Activated T-helper 2 cell treated with anti-CD3 and anti-CD28 coated beads, Interferon-gamma antibody, Interleukin-2, Interleukin-4, amounts not matched to agents 10 μg/mL and 5 μg/mL and 100 μg/mL, durations not matched to agents 14 hours and 24 hours and 36 hours (primary cell): ENCODE data around the gene SUPT6H. TPM values are rescaled to one million over a fixed set of nuclear protein-coding genes. Genes with fewer than 3 reads are reported as not detected.
A peak's percentile ranks its signal among the peaks of the same experiment; 100 is the strongest.

Source experiments
- DNase-seq: peaks from one replicate; pipeline ENCODE4 v3.0.0; 2021; ENCODE audit warnings: low spot score
- H3K27ac Mint-ChIP-seq: one replicate; pipeline ENCODE4 v1.8.0; 2021; ENCODE audit warnings: mixed read lengths
- H3K27me3 Mint-ChIP-seq: one replicate; pipeline ENCODE4 v1.8.0; 2021; ENCODE audit warnings: low read depth, mixed read lengths
- H3K36me3 Mint-ChIP-seq: one replicate; pipeline ENCODE4 v1.8.0; 2021; ENCODE audit warnings: low read depth, mixed read lengths
- H3K4me1 Mint-ChIP-seq: one replicate; pipeline ENCODE4 v1.8.0; 2021; ENCODE audit warnings: low read depth, mixed read lengths
- H3K4me3 Mint-ChIP-seq: one replicate; pipeline ENCODE4 v1.8.0; 2021; ENCODE audit warnings: low read depth, mild to moderate bottlenecking, moderate library complexity, mixed read lengths
- H3K9me3 Mint-ChIP-seq: one replicate; pipeline ENCODE4 v1.8.0; 2021; ENCODE audit warnings: mixed read lengths
- intact Hi-C: fragments of 100-400 bp; cut with micrococcal nuclease; formaldehyde crosslinking; loops from one replicate; pipeline ENCODE4 v1.15.1; 2023
- total RNA-seq: library from RNA; stranded (reverse); gene quantifications from 2 replicates; pipeline ENCODE4 v1.2.3, GENCODE V29; 2022

Gene SUPT6H
- 97.5 and 102 TPM in 2 replicates for total RNA-seq

DNA sequence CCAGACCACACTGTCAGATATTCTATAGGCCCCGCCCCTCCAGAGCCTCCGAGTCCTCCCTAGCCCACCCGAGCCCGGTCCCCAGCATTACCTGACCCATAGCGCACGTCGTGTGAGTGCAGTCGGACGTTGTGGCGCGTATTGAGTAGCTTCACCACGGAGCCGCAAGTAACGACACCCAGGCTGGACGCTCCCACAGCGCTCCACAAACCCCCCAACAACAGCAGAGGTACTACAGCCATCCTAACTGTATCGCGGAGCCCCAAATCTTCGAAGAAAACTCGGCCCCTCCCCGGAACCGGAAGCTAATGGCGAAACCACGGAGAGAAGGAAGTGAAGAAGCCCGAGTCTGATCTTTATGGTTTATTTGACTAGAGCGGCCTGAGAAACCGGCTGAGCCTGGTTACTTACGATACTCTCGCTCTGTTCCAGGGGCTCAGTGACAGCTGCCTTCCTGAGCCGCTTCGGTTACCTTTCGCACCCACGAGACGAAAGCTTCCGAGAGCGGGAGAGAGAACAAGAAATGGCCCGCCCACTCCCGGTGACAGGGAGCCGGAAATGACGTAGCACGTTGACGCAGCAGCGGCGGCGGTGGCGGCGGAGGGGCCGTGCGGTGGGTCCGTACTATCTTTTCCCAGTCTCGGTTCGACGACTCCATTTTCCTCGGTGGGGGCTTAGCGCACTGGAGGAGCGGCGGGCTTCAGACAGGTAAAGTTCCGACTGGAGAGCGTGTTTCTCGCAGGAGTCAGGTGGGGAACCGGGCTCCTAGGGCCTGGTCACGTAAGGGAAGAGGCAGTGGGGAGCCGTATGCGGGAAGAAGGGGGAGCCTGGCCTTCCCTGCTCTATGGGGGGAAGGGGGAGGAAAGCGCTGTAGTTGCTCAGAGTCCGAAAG is at the start of gene SUPT6H, which contains the start of gene SDF2:
Gene SUPT6H (plus strand): TSS at position 571 of the 892 bp plus-strand sequence. CDS start 11,197 bp downstream, outside the sequence.
Gene SDF2 (minus strand): TSS at position 272 of the 892 bp plus-strand sequence. CDS start 30 bp downstream, at position 242.
- Mint-ChIP-seq H3K4me3 (peak within 1 kb of the TSS; percentile 99), H3K27ac (peak within 1 kb of the TSS; percentile 99), H3K4me1 (peaks cover 34% of the 10 kb centered on the region), H3K9me3 (no peaks in the 10 kb centered on the region), H3K27me3 (no peaks in the 10 kb centered on the region), H3K36me3 (peaks cover 63% of the 10 kb centered on the region)
- intact Hi-C loops, result loop anchor here (1.0 to 5.0 kb wide), 2 partner anchors 16 to 50 kb away; partner anchors contain the start of gene PROCA1
- peak; percentile 91 for DNase-seq

DNA sequence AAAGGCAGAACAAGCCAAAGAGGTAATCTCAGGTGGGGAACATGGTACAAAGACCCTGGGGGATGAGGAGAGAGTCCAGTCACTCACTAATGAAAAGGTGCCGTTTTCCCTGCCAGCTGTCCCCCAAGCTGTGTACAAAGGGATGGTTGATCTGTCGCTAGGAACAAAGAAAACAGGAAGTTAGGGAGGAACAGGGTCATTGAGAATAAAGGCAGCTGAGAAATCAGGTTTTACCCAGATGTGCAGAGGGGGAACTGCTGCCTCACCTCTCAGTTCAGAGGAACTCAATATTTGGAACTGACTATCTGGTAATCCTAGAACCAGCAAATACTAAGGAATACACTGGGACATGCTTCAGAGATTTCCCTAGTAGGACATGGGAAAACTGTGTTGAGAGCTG is 49.5 kb upstream of the SUPT6H start:
- Mint-ChIP-seq H3K4me3 (no peak overlapping the region), H3K27me3 (no peaks in the 10 kb centered on the region), H3K9me3 (no peaks in the 10 kb centered on the region), H3K36me3 (peaks cover 77% of the 10 kb centered on the region), H3K27ac (no peak overlapping the region), H3K4me1 (no peaks in the 10 kb centered on the region)
- intact Hi-C loops, result loop anchor here (10.0 kb wide), 1 partner anchor 118 kb away; no protein-coding TSS in a partner anchor
- DNase-seq, result no peak

DNA sequence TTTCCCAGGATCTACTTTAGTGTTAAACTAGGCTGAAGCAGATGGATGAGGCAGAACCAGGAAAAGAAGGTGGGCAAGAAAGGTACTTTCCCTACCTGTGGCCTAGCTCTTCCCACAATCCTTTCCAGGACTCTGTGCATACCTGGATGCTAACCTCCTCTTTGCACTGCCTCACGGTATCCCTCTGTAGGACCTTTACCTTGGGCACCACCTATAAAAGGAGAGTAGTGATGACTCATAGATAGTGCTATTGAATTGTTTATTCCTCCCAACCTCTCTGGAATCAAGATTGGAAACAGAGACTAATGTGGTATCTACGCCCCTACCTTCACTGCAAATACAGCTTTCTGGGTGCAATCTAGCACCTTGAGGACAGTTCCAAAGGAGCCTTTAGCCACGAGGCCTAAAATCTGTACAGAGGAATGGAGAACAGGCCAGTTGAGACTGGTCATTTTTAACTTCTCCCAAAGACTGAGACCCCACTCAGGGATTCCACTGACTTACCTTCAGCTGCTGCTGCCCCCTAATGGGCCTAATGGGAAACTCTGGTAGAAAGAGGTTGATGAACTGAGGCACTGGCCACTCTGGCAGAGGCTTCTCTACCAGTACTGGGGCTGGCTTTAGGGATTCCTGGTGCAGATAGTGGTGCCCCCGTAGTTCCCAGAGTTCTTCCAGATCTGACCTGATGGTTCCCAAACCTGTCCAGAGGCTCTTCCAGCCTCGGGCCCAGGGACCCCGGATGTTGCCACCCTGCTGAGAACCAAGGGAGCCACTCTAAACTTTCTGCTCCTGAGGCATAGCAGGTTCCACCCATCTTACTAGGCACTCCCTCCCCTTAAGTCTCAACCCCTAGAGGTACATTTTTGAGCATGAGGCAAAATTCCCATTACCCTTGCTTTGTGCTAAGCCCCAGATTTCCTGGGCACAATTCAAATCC is 48.8 kb upstream of the SUPT6H start:
- H3K4me1 Mint-ChIP-seq, result no peaks in the 10 kb centered on the region
- no peak overlapping the region for H3K27ac Mint-ChIP-seq
- intact Hi-C loops, result loop anchor here (10.0 kb wide), 1 partner anchor 118 kb away; no protein-coding TSS in a partner anchor
- peaks cover 77% of the 10 kb centered on the region for H3K36me3 Mint-ChIP-seq
- H3K4me3 Mint-ChIP-seq, result no peak overlapping the region
- H3K9me3 Mint-ChIP-seq, result no peaks in the 10 kb centered on the region
- no peaks in the 10 kb centered on the region for H3K27me3 Mint-ChIP-seq
- no peak for DNase-seq

DNA sequence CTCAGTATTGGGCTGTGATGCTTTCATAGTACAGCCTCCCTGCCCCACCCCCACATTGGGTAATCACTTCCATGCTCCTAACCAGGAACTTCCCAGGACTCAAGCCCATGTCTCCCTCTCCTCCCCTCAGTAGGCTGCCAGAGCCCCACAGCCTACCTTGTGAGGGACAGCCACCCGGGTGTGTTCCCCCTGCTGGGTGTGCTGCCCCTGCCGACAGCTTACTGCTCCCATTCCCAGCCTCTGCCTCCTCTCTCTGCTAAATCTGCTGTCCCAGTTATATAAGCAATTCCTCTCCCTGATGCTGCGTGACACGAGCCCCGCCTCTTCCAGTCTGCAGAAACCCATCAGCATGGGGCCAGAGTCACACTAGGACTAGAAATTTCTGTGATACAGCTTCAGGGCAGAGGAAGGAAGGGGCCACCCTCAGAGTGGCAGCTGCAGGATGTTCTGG is 48.0 kb upstream of the SUPT6H start, which contains the start of gene RSKR:
Gene RSKR (minus strand): TSS at position 255 of the 451 bp plus-strand sequence. CDS start 24 bp downstream, at position 231.
- H3K27me3 Mint-ChIP-seq, result no peaks in the 10 kb centered on the region
- no peaks in the 10 kb centered on the region for H3K4me1 Mint-ChIP-seq
- DNase-seq, result no peak
- H3K27ac Mint-ChIP-seq, result peak within 1 kb of the TSS; percentile 3
- H3K4me3 Mint-ChIP-seq, result no peak within 1 kb of the TSS
- H3K9me3 Mint-ChIP-seq, result no peaks in the 10 kb centered on the region
- H3K36me3 Mint-ChIP-seq, result peaks cover 84% of the 10 kb centered on the region
- intact Hi-C loops, result loop anchor here (10.0 kb wide), 1 partner anchor 119 kb away; no protein-coding TSS in a partner anchor

DNA sequence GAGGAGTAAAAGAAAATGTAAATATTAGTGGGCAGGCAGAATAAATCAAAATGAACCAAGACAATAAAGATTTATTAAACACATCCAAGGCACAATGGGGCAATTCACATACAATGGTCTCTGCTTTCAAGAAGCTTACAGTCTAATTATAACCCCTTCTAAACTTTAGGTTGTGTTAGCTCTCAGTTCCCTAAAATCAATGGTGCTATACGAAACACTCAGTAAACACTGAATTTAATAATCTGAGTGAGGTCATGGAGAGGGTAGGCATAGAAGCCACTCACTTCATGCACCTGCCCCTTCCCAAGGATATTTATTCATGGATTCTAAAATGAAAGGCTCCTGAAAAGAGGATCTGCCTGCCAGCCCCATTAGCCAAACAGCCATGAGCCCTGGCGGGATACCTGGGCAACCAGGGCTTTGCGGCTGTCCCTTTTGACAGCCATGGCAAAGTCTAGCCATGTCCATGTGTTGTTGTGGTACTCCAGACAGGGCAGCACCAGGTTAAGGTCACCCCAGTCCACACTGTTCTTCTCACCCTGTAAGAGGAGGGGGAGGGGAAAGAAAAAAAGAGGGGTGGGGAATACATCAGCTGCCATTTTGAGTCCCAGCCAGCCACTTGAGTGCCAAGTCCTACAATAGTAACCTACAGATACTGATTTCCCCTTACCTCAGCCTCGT is 46.6 kb upstream of the SUPT6H start:
- H3K36me3 Mint-ChIP-seq, result peaks cover 89% of the 10 kb centered on the region
- intact Hi-C loops, result loop anchor here (10.0 kb wide), 1 partner anchor 121 kb away; no protein-coding TSS in a partner anchor
- DNase-seq, result no peak
- H3K4me1 Mint-ChIP-seq, result no peaks in the 10 kb centered on the region
- H3K4me3 Mint-ChIP-seq, result no peak overlapping the region
- H3K27me3 Mint-ChIP-seq, result no peaks in the 10 kb centered on the region
- H3K9me3 Mint-ChIP-seq, result no peaks in the 10 kb centered on the region
- no peak overlapping the region for H3K27ac Mint-ChIP-seq

DNA sequence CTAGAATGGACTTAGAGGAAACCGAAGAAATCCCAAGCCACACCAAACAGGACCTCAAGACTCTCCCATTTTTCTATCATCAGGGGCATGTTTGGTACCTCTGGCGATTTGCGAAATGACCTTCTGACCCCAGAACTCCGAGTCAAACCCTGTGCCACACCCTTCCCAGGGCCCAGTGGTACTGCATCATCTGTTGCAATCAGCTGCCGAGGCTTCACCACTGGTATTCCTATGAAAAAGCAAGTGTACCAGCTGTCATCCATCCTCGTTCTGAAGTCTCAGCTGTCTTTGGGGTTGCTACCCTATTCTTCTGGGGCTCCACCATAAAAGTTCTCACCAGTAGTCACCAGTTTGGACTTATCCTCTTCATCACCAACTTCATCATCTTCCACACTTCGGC is 45.7 kb upstream of the SUPT6H start:
- DNase-seq, result no peak
- Mint-ChIP-seq H3K27ac (no peak overlapping the region), H3K4me3 (no peak overlapping the region), H3K36me3 (peaks cover 92% of the 10 kb centered on the region), H3K9me3 (no peaks in the 10 kb centered on the region), H3K4me1 (no peaks in the 10 kb centered on the region), H3K27me3 (no peaks in the 10 kb centered on the region)
- intact Hi-C loops, result loop anchor here (10.0 kb wide), 1 partner anchor 121 kb away; no protein-coding TSS in a partner anchor

DNA sequence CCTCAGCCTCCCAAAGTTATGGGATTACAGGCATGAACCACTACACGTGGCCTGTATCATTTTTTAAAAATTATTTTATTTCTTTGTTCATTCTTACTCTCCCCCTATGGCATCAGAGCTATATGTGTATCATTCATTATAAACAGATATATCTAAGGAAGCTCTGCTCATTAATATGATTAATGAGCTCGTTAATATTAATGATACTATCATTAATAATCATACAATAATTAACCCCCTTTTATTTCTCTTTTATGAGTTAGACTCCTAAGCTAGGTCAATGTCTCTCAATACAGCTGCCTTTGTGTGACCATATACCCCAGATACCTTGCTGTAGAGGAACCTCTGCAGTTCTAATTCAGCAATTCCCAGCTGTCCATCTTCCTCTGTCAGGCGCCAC is 43.5 kb upstream of the SUPT6H start:
- intact Hi-C loops, result loop anchor here (10.0 kb wide), 1 partner anchor 124 kb away; no protein-coding TSS in a partner anchor
- H3K9me3 Mint-ChIP-seq, result no peaks in the 10 kb centered on the region
- no peak overlapping the region for H3K27ac Mint-ChIP-seq
- peaks cover 93% of the 10 kb centered on the region for H3K36me3 Mint-ChIP-seq
- no peaks in the 10 kb centered on the region for H3K4me1 Mint-ChIP-seq
- H3K27me3 Mint-ChIP-seq, result no peaks in the 10 kb centered on the region
- H3K4me3 Mint-ChIP-seq, result no peak overlapping the region
- DNase-seq, result no peak

DNA sequence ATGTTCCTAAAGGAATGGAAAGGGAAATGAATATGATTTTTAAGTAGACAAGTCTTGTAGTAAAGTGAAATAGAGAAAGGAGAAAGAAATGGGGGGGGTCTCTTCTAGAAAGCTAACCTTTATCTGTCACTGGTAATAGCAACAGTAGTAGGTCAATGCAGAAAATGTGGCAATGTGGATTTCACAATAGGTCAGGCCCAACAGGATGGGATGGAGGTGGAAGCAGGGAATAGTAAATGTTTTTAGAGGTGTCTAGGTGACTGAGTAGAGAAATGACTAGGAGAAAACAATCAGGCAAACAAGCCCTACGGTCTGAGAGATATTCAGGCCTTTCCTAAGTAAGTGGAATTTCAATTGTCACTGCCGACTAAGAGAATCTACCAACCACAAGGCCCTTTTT is 42.0 kb upstream of the SUPT6H start:
- Mint-ChIP-seq H3K4me1 (no peaks in the 10 kb centered on the region), H3K9me3 (no peaks in the 10 kb centered on the region), H3K4me3 (no peak overlapping the region), H3K36me3 (peaks cover 92% of the 10 kb centered on the region), H3K27me3 (no peaks in the 10 kb centered on the region), H3K27ac (no peak overlapping the region)
- no peak for DNase-seq
- intact Hi-C loops, result loop anchor here (5.0 kb wide), 1 partner anchor 52 kb away; no protein-coding TSS in a partner anchor

DNA sequence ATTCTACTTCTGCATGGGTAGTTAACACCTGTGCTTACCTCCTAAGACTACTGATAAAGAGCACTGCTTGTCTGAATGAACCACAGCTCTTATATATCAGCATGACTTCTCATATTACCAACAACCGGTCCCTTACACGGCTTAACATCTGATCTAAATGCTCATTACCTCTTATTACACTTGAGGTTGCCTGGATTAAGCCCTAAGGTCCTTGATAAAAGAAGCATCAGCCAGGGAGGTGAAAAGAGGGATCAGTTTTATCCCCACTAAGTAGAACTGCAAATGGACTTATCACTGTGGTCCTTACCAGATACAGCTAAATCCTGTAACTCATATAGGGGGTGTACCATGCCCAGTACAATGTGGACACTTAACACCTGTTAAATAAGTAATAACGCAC is 39.8 kb upstream of the SUPT6H start:
- H3K27ac Mint-ChIP-seq, result no peak overlapping the region
- H3K36me3 Mint-ChIP-seq, result peaks cover 89% of the 10 kb centered on the region
- no peaks in the 10 kb centered on the region for H3K27me3 Mint-ChIP-seq
- H3K4me1 Mint-ChIP-seq, result peaks cover 4% of the 10 kb centered on the region
- no peak overlapping the region for H3K4me3 Mint-ChIP-seq
- intact Hi-C loops, result loop anchor here (5.0 kb wide), 1 partner anchor 50 kb away; no protein-coding TSS in a partner anchor
- no peaks in the 10 kb centered on the region for H3K9me3 Mint-ChIP-seq
- DNase-seq, result no peak

DNA sequence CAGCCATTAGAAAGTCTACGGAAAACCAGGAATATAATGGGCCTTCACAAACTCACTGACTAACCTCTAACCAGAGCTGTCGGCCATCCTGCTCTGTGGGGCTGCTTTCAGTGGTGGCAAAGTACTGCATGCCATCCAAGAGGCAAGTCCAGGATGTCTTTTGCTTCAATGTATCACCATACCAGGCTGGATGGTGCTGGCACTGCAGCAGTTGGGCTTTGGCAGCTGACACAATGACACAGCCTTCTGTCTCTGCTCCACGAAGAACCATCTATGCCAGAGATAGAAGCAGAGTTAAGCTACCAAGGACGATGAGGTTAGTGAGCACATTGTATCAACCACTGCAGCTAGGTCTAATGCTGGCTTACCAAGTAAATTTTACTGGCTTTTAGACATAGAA is 38.3 kb upstream of the SUPT6H start:
- no peak overlapping the region for H3K27ac Mint-ChIP-seq
- peaks cover 90% of the 10 kb centered on the region for H3K36me3 Mint-ChIP-seq
- no peaks in the 10 kb centered on the region for H3K27me3 Mint-ChIP-seq
- DNase-seq, result no peak
- H3K4me3 Mint-ChIP-seq, result no peak overlapping the region
- H3K4me1 Mint-ChIP-seq, result peaks cover 4% of the 10 kb centered on the region
- H3K9me3 Mint-ChIP-seq, result no peaks in the 10 kb centered on the region
- intact Hi-C loops, result loop anchor here (5.0 kb wide), 1 partner anchor 49 kb away; no protein-coding TSS in a partner anchor

DNA sequence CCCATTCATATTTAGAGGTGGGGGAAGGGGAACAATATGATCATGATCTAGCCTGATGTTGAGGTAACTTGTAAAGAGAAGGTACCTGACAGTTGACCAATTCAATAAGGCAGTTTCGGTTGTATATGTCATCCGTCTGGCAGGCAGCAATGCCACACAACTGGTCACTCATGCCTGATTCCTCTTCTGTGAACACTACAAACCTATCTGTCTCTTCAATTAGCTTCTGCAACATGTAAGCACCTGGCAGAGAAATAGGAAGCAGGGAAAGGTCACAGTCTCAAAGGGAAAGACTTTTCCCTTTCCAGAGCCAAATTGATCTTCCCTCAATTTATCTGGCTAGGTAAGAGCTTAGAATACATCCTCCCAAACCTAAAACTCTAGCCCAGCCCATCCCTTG is 37.9 kb upstream of the SUPT6H start:
- Mint-ChIP-seq H3K4me3 (no peak overlapping the region), H3K27ac (no peak overlapping the region), H3K36me3 (peaks cover 86% of the 10 kb centered on the region), H3K4me1 (peaks cover 4% of the 10 kb centered on the region), H3K9me3 (no peaks in the 10 kb centered on the region), H3K27me3 (no peaks in the 10 kb centered on the region)
- DNase-seq, result no peak
- intact Hi-C loops, result loop anchor here (5.0 kb wide), 1 partner anchor 48 kb away; no protein-coding TSS in a partner anchor
